HCT116 (cell line): ENCODE results near the gene DEF6. TPM values are rescaled to one million over a fixed set of nuclear protein-coding genes. Genes with fewer than 3 reads are reported as not detected.
"Not testable (repeated sequence)": the region's sequence is repeated elsewhere in the genome, so short reads cannot be mapped to it uniquely, and the experiment has no call there.

Experiments
- ATAC-seq: fragments of 200-7000 bp; cut with Tn5 transposase; 2 replicates; pipeline ENCODE4 v1.9.1; 2020; ENCODE audit warnings: mild to moderate bottlenecking, moderate library complexity
- BruUV-seq: library from RNA; stranded (reverse); fragments of 400-500 nt; replicated peaks from 2 replicates; lab custom pipeline; 2021; lab: Mats Ljungman, UMichigan
- CTCF ChIA-PET: fragments of 300-600 bp; sonication (Branson Sonifier 250); formaldehyde crosslinking; loops from one replicate; lab custom pipeline; 2021; ENCODE audit warnings: antibody characterized with exemption; lab: Charles Lee
- POLR2A ChIA-PET: fragments of 300-600, 350-600 bp; sonication (Branson Sonifier 250); formaldehyde crosslinking; loops from one replicate; lab custom pipeline; 2021; ENCODE audit warnings: antibody characterized with exemption; lab: Charles Lee
- RAD21 ChIA-PET, 2 experiments: fragments of 300-600 bp; sonication (Branson Sonifier 250); formaldehyde crosslinking; loops; one replicate each; lab custom pipeline; 2023; ENCODE audit warnings: low total read pairs in 2 of 2; ENCODE audit not compliant: uncharacterized antibody in 2 of 2, unreplicated experiment in 2 of 2, low non-redundant PET in 1 of 2; lab: Charles Lee
- DNase-seq: peaks from one replicate; pipeline ENCODE4 v3.0.0-alpha.2; 2010; ENCODE audit warnings: low read depth, low spot score
- H2AFZ ChIP-seq: fragments of 200-600 bp; shearing (Covaris generic), sonication (generic); 2 replicates; pipeline ENCODE4 v1.6.1; 2017; ENCODE audit warnings: low read depth, mixed run types, mixed read lengths, antibody characterized with exemption, low read length; ENCODE audit not compliant: poor library complexity, severe bottlenecking
- H3K27ac ChIP-seq: 2 replicates; pipeline ENCODE4 v1.5.1; 2012; ENCODE audit warnings: low read depth, low read length
- H3K27me3 ChIP-seq: fragments of 200-600 bp; sonication (generic); 2 replicates; pipeline ENCODE4 v1.6.1; 2016; ENCODE audit warnings: mixed run types, low read length, mixed read lengths; ENCODE audit not compliant: insufficient read depth
- H3K36me3 ChIP-seq, 2 experiments: fragments of 200-500 bp in 1 of 2; fragments of 200-600 bp in 1 of 2; sonication (Bioruptor generic) in 1 of 2; sonication (generic) in 1 of 2; 2 replicates each; pipeline versions ENCODE4 v1.5.1 to v1.6.1; 2014 to 2016; ENCODE audit warnings: low read length in 2 of 2, inconsistent platforms in 1 of 2, mixed read lengths in 1 of 2, mixed run types in 1 of 2; ENCODE audit not compliant: insufficient read depth in 2 of 2, control insufficient read depth in 1 of 2
- H3K4me1 ChIP-seq, 2 experiments: fragments of 200-600 bp in 1 of 2; sonication (generic) in 1 of 2; 2 replicates each; pipeline versions ENCODE4 v1.5.1 to v1.6.1; 2012 to 2017; ENCODE audit warnings: low read length in 2 of 2, inconsistent platforms in 1 of 2, mild to moderate bottlenecking in 1 of 2, mixed read lengths in 1 of 2, mixed run types in 1 of 2, moderate library complexity in 1 of 2; ENCODE audit not compliant: insufficient read depth in 2 of 2, control insufficient read depth in 1 of 2
- H3K4me2 ChIP-seq: fragments of 200-600 bp; sonication (generic); 2 replicates; pipeline ENCODE4 v1.6.1; 2017; ENCODE audit warnings: mixed run types, low read length, mixed read lengths
- H3K4me3 ChIP-seq, 2 experiments: fragments of 200-600 bp in 1 of 2; sonication (generic) in 1 of 2; replicated peaks in 1 of 2; 2 replicates each; pipeline ENCODE4 v1.5.1; 2011 to 2016; ENCODE audit warnings: low read length in 2 of 2, control low read depth in 1 of 2, low read depth in 1 of 2, mild to moderate bottlenecking in 1 of 2, mixed read lengths in 1 of 2, mixed run types in 1 of 2
- H3K79me2 ChIP-seq: fragments of 200-600 bp; sonication (generic); 2 replicates; pipeline ENCODE4 v1.6.1; 2017; ENCODE audit warnings: mild to moderate bottlenecking, mixed run types, low read length, moderate library complexity, mixed read lengths; ENCODE audit not compliant: insufficient read depth
- H3K9ac ChIP-seq: fragments of 200-600 bp; sonication (generic); 2 replicates; pipeline ENCODE4 v1.6.1; 2016; ENCODE audit warnings: low read length, mixed read lengths
- H3K9me2 ChIP-seq: fragments of 200-600 bp; sonication (generic), shearing (Covaris generic); 2 replicates; pipeline ENCODE4 v1.6.1; 2017; ENCODE audit warnings: mixed run types, mild to moderate bottlenecking, moderate library complexity; ENCODE audit not compliant: insufficient read depth
- H3K9me3 ChIP-seq, 2 experiments: fragments of 200-500 bp in 1 of 2; fragments of 200-600 bp in 1 of 2; sonication (Bioruptor generic) in 1 of 2; sonication (generic) in 1 of 2; 2 replicates each; pipeline ENCODE4 v1.6.1; 2014 to 2017; ENCODE audit warnings: low read length in 2 of 2, mixed read lengths in 2 of 2, inconsistent platforms in 1 of 2, low read depth in 1 of 2, mild to moderate bottlenecking in 1 of 2, mixed run types in 1 of 2, moderate library complexity in 1 of 2; ENCODE audit not compliant: control insufficient read depth in 1 of 2, insufficient read depth in 1 of 2
- H4K20me1 ChIP-seq: fragments of 200-600 bp; sonication (generic), shearing (Covaris generic); 2 replicates; pipeline ENCODE4 v1.6.1; 2017; ENCODE audit warnings: mixed run types, mild to moderate bottlenecking, moderate library complexity; ENCODE audit not compliant: insufficient read depth
- EGR1 ChIP-seq: IDR thresholded peaks from 2 replicates; pipeline ENCODE4 v1.6.1; 2012; ENCODE audit warnings: low read depth
- ELF1 ChIP-seq: IDR thresholded peaks from 2 replicates; pipeline ENCODE4 v1.6.1; 2012; ENCODE audit warnings: low read depth, borderline replicate concordance
- EZH2phosphoT487 ChIP-seq: fragments of 200-600 bp; IDR thresholded peaks from 2 replicates; pipeline ENCODE4 v1.6.1; 2018; ENCODE audit warnings: antibody characterized with exemption, borderline replicate concordance
- FOSL1 ChIP-seq: IDR thresholded peaks from 2 replicates; pipeline ENCODE4 v1.6.1; 2012; ENCODE audit warnings: low read depth
- RAD21 ChIP-seq: IDR thresholded peaks from 2 replicates; pipeline ENCODE4 v1.6.1; 2012; ENCODE audit warnings: low read depth, mild to moderate bottlenecking
- TCF7L2 ChIP-seq: IDR thresholded peaks from 2 replicates; pipeline ENCODE4 v1.7.0; 2011; ENCODE audit warnings: borderline replicate concordance, inconsistent platforms; ENCODE audit not compliant: insufficient read depth, insufficient read length; ENCODE audit errors: extremely low read depth
- YY1 ChIP-seq: IDR thresholded peaks from 2 replicates; pipeline ENCODE4 v1.6.1; 2011; ENCODE audit warnings: low read length, low read depth, moderate library complexity, mild to moderate bottlenecking; ENCODE audit not compliant: insufficient replicate concordance; ENCODE audit errors: extremely low read depth
- intact Hi-C: fragments of 100-400 bp; cut with micrococcal nuclease; formaldehyde crosslinking; loops from 2 replicates; pipeline ENCODE4 v1.10.0; 2022
- total RNA-seq: library from RNA; stranded (reverse); gene quantifications from one replicate; pipeline ENCODE4 v1.2.1, GENCODE V29; 2021; ENCODE audit not compliant: unreplicated experiment
- TF ChIP-seq, protein P1 (sequence below), 3 experiments: fragments of 200-600 bp in 1 of 3; sonication (generic) in 1 of 3; IDR thresholded peaks in 2 of 3; conservative IDR thresholded peaks in 1 of 3; 2 replicates each; pipeline ENCODE4 v1.5.1; 2012 to 2017; ENCODE audit warnings: low read depth in 2 of 3, low read length in 2 of 3, antibody characterized with exemption in 1 of 3, borderline replicate concordance in 1 of 3, control low read depth in 1 of 3, mild to moderate bottlenecking in 1 of 3, mixed read lengths in 1 of 3, mixed run types in 1 of 3, moderate library complexity in 1 of 3; ENCODE audit not compliant: insufficient read depth in 1 of 3
- TF ChIP-seq, protein P2 (sequence below): IDR thresholded peaks from 2 replicates; pipeline ENCODE4 v1.6.1; 2012

The DEF6 gene
- total RNA-seq, 1 experiment from 2014 or later = 40.4 TPM

DNA sequence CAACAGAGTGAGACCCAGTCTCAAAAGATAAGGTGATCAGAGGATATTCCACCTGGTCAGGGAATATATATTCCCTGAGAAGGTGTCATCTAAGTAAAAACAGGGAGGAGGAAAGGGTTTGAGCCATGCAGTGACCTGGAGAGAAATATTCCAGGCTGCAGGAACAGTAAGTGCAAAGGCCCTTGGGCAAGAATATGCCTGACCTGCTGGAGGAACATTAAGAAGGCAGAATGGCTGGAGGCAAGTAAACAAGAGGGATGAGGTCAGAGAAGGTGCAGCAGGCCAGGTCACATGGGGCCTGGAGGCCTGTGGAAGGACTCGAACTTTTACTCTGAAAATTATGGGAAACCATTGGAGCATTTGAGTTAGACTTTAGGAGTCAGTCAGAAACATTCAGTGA, 6.7 kb downstream of the DEF6 start:
- H3K4me2 ChIP-seq = no peak overlapping the region
- no peak overlapping the region for H3K27ac ChIP-seq
- H3K9me3 ChIP-seq = no peaks in the 10 kb centered on the region
- BruUV-seq = no TSS peak
- ChIA-PET CTCF (no interaction called here), POLR2A (no interaction called here), RAD21 (no interaction called here)
- TF ChIP-seq EGR1 (no peak), FOSL1 (no peak), EZH2phosphoT487 (no peak), YY1 (no peak)
- TF ChIP-seq, protein P1, sequence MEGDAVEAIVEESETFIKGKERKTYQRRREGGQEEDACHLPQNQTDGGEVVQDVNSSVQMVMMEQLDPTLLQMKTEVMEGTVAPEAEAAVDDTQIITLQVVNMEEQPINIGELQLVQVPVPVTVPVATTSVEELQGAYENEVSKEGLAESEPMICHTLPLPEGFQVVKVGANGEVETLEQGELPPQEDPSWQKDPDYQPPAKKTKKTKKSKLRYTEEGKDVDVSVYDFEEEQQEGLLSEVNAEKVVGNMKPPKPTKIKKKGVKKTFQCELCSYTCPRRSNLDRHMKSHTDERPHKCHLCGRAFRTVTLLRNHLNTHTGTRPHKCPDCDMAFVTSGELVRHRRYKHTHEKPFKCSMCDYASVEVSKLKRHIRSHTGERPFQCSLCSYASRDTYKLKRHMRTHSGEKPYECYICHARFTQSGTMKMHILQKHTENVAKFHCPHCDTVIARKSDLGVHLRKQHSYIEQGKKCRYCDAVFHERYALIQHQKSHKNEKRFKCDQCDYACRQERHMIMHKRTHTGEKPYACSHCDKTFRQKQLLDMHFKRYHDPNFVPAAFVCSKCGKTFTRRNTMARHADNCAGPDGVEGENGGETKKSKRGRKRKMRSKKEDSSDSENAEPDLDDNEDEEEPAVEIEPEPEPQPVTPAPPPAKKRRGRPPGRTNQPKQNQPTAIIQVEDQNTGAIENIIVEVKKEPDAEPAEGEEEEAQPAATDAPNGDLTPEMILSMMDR (IDR thresholded peaks at IDR 0.05 in 2 of 3, conservative IDR thresholded peaks at IDR 0.05 in 1 of 3; ENCODE audit: borderline replicate concordance in 1 of 3, insufficient read depth in 1 of 3, low read depth in 2 of 3, low read length in 2 of 3) = no peak
- TF ChIP-seq, protein P2, sequence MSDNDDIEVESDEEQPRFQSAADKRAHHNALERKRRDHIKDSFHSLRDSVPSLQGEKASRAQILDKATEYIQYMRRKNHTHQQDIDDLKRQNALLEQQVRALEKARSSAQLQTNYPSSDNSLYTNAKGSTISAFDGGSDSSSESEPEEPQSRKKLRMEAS = no peak
- no peak for ATAC-seq
- no peak overlapping the region for H2AFZ ChIP-seq
- no peak overlapping the region for H3K9ac ChIP-seq
- peaks cover 16 to 30% of the 10 kb centered on the region in 2 experiments for H3K4me1 ChIP-seq
- intact Hi-C loops = no loop called here
- no peaks in the 10 kb centered on the region for H4K20me1 ChIP-seq
- H3K36me3 ChIP-seq = no peaks in the 10 kb centered on the region
- DNase-seq = no peak
- no peaks in the 10 kb centered on the region for H3K9me2 ChIP-seq
- no peak overlapping the region for H3K4me3 ChIP-seq
- no peaks in the 10 kb centered on the region for H3K27me3 ChIP-seq
- peaks cover 4% of the 10 kb centered on the region; the same call in 1 of the 2 replicates for H3K79me2 ChIP-seq

DNA sequence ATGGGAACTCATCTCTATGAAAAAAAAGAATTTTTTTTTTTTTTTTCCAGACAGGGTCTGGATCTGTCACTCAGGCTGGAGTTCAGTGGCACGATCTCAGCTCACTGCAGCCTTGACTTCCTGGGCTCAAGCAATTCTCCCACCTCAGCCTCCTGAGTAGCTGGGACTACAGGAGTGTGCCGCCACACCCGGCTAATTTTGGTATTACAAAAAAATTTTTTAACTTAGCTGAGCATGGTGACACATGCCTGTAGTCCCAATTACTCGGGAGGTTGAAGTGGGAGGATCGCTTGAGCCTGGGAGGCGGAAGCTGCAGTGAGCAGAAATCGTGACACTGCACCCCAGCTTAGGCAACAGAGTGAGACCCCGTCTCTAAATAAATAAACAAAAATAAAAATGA, 7.5 kb downstream of the DEF6 start:
- no peak overlapping the region for H3K4me2 ChIP-seq
- no peak overlapping the region for H2AFZ ChIP-seq
- no peaks in the 10 kb centered on the region for H3K27me3 ChIP-seq
- no peaks in the 10 kb centered on the region for H3K36me3 ChIP-seq
- H3K9me2 ChIP-seq = no peaks in the 10 kb centered on the region
- H3K9ac ChIP-seq = no peak overlapping the region
- H3K27ac ChIP-seq = no peak overlapping the region
- POLR2A ChIA-PET = no interaction called here
- peaks cover 16 to 30% of the 10 kb centered on the region in 2 experiments for H3K4me1 ChIP-seq
- H3K4me3 ChIP-seq = no peak overlapping the region
- TF ChIP-seq RAD21 (no peak), TCF7L2 (no peak), EZH2phosphoT487 (no peak), ELF1 (no peak)
- TF ChIP-seq, all 23 proteins: peak for 0
- ATAC-seq = no peak
- no peaks in the 10 kb centered on the region for H3K9me3 ChIP-seq
- H4K20me1 ChIP-seq = no peaks in the 10 kb centered on the region
- CTCF ChIA-PET = no interaction called here
- no TSS peak for BruUV-seq
- DNase-seq = no peak
- intact Hi-C loops = no loop called here
- RAD21 ChIA-PET = no interaction called here
- peaks cover 4% of the 10 kb centered on the region; the same call in 1 of the 2 replicates for H3K79me2 ChIP-seq

DNA sequence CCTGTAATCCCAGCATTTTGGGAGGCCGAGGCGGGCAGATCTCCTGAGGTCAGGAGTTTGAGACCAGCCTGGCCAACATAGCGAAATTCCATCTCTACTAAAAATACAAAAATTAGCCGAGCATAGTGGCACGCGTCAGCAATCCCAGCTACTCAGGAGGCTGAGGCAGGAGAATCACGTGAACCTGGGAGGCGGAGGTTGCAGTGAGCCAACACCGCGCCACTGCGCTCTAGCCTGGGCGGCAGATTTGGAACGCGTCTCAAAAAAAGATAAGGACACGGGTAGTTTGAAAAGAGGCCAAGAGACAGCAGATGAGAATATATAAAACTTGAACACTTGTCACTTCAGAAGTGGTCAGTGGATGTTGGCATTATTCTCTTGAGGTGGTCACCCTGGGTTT, 9.5 kb downstream of the DEF6 start:
- H3K4me3 ChIP-seq, H3K9me3 ChIP-seq, H3K36me3 ChIP-seq, H3K9ac ChIP-seq, RAD21 ChIA-PET, H3K4me2 ChIP-seq, CTCF ChIA-PET, ATAC-seq, H2AFZ ChIP-seq, H3K9me2 ChIP-seq, H3K79me2 ChIP-seq, H4K20me1 ChIP-seq, POLR2A ChIA-PET, DNase-seq, BruUV-seq, intact Hi-C loops, H3K27me3 ChIP-seq, H3K27ac ChIP-seq: not testable (repeated sequence)
- H3K4me1 ChIP-seq = peaks cover 15 to 23% of the 10 kb centered on the region in 2 experiments
